ENCODE results near the gene PLD1.

The PLD1 gene

DNA sequence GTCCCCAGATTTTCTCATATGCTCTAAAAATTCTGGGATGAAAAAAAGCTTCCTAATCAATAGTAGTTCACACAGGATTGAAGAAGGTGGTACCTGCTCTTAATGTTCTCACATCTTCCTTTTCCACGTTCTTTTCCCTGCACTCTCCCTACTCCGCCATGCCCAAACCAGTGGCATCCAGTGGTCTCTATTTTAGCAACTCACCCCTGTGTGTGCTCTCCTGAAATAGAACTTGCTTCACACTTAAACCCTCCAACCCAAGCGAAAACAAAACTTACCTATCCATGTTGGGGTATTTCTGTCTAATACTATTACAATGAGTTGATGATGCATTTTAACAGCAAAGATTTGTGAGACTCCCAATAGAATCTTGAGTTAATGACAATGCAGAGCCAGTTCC, 148.8 kb downstream of the PLD1 start:
- H3K79me2 ChIP-seq (ENCODE audit: control insufficient read depth, low read length) = no peaks in the 10 kb centered on the region
- H3K4me2 ChIP-seq (ENCODE audit: low read length) = no peak overlapping the region
- no peaks in the 10 kb centered on the region for H3K9me2 ChIP-seq (replicated peaks; ENCODE audit: control insufficient read depth, low read length)
- no peak for TF ChIP-seq EZH2phosphoT487 (IDR thresholded peaks at IDR 0.05; ENCODE audit: borderline replicate concordance, low read length)
- TF ChIP-seq, protein P1, sequence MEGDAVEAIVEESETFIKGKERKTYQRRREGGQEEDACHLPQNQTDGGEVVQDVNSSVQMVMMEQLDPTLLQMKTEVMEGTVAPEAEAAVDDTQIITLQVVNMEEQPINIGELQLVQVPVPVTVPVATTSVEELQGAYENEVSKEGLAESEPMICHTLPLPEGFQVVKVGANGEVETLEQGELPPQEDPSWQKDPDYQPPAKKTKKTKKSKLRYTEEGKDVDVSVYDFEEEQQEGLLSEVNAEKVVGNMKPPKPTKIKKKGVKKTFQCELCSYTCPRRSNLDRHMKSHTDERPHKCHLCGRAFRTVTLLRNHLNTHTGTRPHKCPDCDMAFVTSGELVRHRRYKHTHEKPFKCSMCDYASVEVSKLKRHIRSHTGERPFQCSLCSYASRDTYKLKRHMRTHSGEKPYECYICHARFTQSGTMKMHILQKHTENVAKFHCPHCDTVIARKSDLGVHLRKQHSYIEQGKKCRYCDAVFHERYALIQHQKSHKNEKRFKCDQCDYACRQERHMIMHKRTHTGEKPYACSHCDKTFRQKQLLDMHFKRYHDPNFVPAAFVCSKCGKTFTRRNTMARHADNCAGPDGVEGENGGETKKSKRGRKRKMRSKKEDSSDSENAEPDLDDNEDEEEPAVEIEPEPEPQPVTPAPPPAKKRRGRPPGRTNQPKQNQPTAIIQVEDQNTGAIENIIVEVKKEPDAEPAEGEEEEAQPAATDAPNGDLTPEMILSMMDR (IDR thresholded peaks at IDR 0.05; ENCODE audit: low read depth, low read length, poor library complexity, severe bottlenecking) = no peak
- H3K27me3 ChIP-seq (ENCODE audit: control insufficient read depth, low read length) = no peaks in the 10 kb centered on the region
- H4K20me1 ChIP-seq (ENCODE audit: control insufficient read depth, insufficient read depth, low read depth, low read length) = no peaks in the 10 kb centered on the region
- H3K9me3 ChIP-seq (ENCODE audit: control insufficient read depth, insufficient read depth, low read length) = no peaks in the 10 kb centered on the region
- no peaks in the 10 kb centered on the region for H3K4me1 ChIP-seq (ENCODE audit: control insufficient read depth, low read length)
- H3K36me3 ChIP-seq (ENCODE audit: control insufficient read depth, low read length) = no peaks in the 10 kb centered on the region
- no peaks in the 10 kb centered on the region for H3F3A ChIP-seq (ENCODE audit: control insufficient read depth, insufficient read depth)
- no peak overlapping the region for H3K27ac ChIP-seq (ENCODE audit: low read depth, low read length)
- no peak overlapping the region for H3K4me3 ChIP-seq (ENCODE audit: low read length)

DNA sequence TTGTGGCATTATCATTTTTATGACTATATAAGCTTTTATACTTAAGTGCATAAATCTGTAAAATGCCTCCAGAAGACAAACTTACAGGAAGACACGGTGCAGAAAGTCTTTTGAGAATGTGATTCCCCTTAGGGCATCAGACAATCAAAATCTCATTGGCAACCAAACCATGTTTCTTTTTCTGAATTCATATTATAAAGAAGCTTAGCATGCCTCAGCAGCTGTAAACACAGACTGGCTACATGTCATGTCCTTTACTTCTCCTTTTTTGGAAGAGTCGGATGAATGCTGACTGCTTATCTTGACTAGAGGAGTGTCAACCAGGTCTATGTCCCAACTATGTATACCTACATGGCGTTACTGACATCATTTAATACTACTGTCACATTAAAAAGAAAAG, 150.1 kb downstream of the PLD1 start:
- Histone ChIP-seq H3F3A (ENCODE audit: control insufficient read depth, insufficient read depth) (no peaks in the 10 kb centered on the region), H3K27me3 (ENCODE audit: control insufficient read depth, low read length) (no peaks in the 10 kb centered on the region), H3K36me3 (ENCODE audit: control insufficient read depth, low read length) (no peaks in the 10 kb centered on the region), H3K4me3 (ENCODE audit: low read length) (no peak overlapping the region), H3K79me2 (ENCODE audit: control insufficient read depth, low read length) (no peaks in the 10 kb centered on the region), H3K27ac (ENCODE audit: low read depth, low read length) (no peak overlapping the region), H4K20me1 (ENCODE audit: control insufficient read depth, insufficient read depth, low read depth, low read length) (no peaks in the 10 kb centered on the region), H3K4me2 (ENCODE audit: low read length) (no peak overlapping the region), H3K4me1 (ENCODE audit: control insufficient read depth, low read length) (no peaks in the 10 kb centered on the region), H3K9me3 (ENCODE audit: control insufficient read depth, insufficient read depth, low read length) (no peaks in the 10 kb centered on the region), H3K9me2 (replicated peaks; ENCODE audit: control insufficient read depth, low read length) (no peaks in the 10 kb centered on the region)
- TF ChIP-seq EZH2phosphoT487 (IDR thresholded peaks at IDR 0.05; ENCODE audit: borderline replicate concordance, low read length) = no peak
- TF ChIP-seq, protein P1 (IDR thresholded peaks at IDR 0.05; ENCODE audit: low read depth, low read length, poor library complexity, severe bottlenecking) = no peak

DNA sequence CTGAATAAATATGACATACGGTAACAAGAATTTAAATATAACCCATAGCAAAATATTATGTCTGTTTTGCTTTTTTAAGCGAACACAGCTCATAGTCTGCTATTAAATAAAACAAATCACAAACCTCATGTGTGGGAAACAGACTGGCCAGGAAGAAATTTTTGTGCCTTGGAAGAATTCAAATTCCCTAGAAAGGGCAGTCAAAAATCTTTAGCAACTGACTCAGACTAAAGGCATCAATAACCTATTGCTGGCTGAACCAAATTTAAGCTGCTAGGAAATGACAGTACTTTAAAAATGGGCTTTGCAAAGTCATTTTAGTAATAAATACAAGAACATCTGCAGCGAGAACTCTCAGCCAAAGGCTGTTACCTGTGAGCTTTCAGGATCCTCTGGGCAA, 151.4 kb downstream of the PLD1 start:
- no peaks in the 10 kb centered on the region for H3K9me3 ChIP-seq (ENCODE audit: control insufficient read depth, insufficient read depth, low read length)
- H3K79me2 ChIP-seq (ENCODE audit: control insufficient read depth, low read length) = no peaks in the 10 kb centered on the region

More for the DNA sequence above, 151.4 kb downstream of the PLD1 start:
- Histone ChIP-seq H3K36me3 (ENCODE audit: control insufficient read depth, low read length) (no peaks in the 10 kb centered on the region), H3F3A (ENCODE audit: control insufficient read depth, insufficient read depth) (no peaks in the 10 kb centered on the region), H3K27ac (ENCODE audit: low read depth, low read length) (no peak overlapping the region), H3K4me1 (ENCODE audit: control insufficient read depth, low read length) (no peaks in the 10 kb centered on the region), H3K4me2 (ENCODE audit: low read length) (no peak overlapping the region), H4K20me1 (ENCODE audit: control insufficient read depth, insufficient read depth, low read depth, low read length) (no peaks in the 10 kb centered on the region), H3K27me3 (ENCODE audit: control insufficient read depth, low read length) (no peaks in the 10 kb centered on the region), H3K4me3 (ENCODE audit: low read length) (no peak overlapping the region), H3K9me2 (replicated peaks; ENCODE audit: control insufficient read depth, low read length) (no peaks in the 10 kb centered on the region)
- TF ChIP-seq, protein P1 (IDR thresholded peaks at IDR 0.05; ENCODE audit: low read depth, low read length, poor library complexity, severe bottlenecking) = no peak
- no peak for TF ChIP-seq EZH2phosphoT487 (IDR thresholded peaks at IDR 0.05; ENCODE audit: borderline replicate concordance, low read length)
